Spinal cord (tissue), 10 donors: Measurements from ENCODE around the gene TRAPPC8. TPM values are rescaled to one million over a fixed set of nuclear protein-coding genes. Genes with fewer than 3 reads are reported as not detected.

ENCODE experiments used
- DNase-seq, 6 donors: peaks; one replicate each; pipeline versions ENCODE4 v3.0.0 to v3.0.0-alpha.2; 2013 to 2015; ENCODE audit warnings: low spot score in 6 of 6, low read depth in 4 of 6
- H3K27ac ChIP-seq: one replicate; pipeline ENCODE4 v1.5.1; 2013; ENCODE audit warnings: low read depth, low read length, control low read depth
- H3K27me3 ChIP-seq: one replicate; pipeline ENCODE4 v1.6.1; 2013; ENCODE audit warnings: low read length; ENCODE audit not compliant: control insufficient read depth, insufficient read depth
- H3K36me3 ChIP-seq: one replicate; pipeline ENCODE4 v1.6.1; 2013; ENCODE audit warnings: low read length; ENCODE audit not compliant: control insufficient read depth, insufficient read depth
- H3K4me1 ChIP-seq: one replicate; pipeline ENCODE4 v1.6.1; 2013; ENCODE audit warnings: low read length; ENCODE audit not compliant: control insufficient read depth, insufficient read depth
- H3K4me3 ChIP-seq: one replicate; pipeline ENCODE4 v1.5.1; 2013; ENCODE audit warnings: low read depth, low read length, control low read depth
- H3K9me3 ChIP-seq: one replicate; pipeline ENCODE4 v1.6.1; 2013; ENCODE audit warnings: low read length; ENCODE audit not compliant: control insufficient read depth, insufficient read depth
- WGBS: methylation state at CpG from one replicate; pipeline ENCODE4 v1.1.5; 2013; ENCODE audit warnings: missing lambda C conversion rate; ENCODE audit not compliant: insufficient coverage; 5-methylcytosine and 5-hydroxymethylcytosine counted together
- polyA plus RNA-seq, 2 donors: library from polyadenylated mRNA; unstranded; fragments of 120-200 nt; gene quantifications; one replicate each; pipeline ENCODE4 v1.2.1, GENCODE V29; 2013; ENCODE audit not compliant: insufficient read length in 2 of 2
- small RNA-seq: library from RNA; depleted of rRNA; stranded (forward); fragments of <200 nt; gene quantifications from one replicate; pipeline ENCODE3, GENCODE V24; 2014; ENCODE audit warnings: low replicate concordance
- total RNA-seq, 2 donors: library from RNA; depleted of rRNA in 1 of 2; stranded (reverse); fragments of 120-200 nt in 1 of 2; fragments of >200 nt in 1 of 2; gene quantifications; one replicate each; pipeline versions ENCODE4 v1.2.3 to v1.2.4, GENCODE V29; 2013 to 2014
- donor health status: healthy.

Gene TRAPPC8
- total and polyA plus RNA-seq, 4 donors: 44.9 to 109 (median 52.9) TPM

DNA sequence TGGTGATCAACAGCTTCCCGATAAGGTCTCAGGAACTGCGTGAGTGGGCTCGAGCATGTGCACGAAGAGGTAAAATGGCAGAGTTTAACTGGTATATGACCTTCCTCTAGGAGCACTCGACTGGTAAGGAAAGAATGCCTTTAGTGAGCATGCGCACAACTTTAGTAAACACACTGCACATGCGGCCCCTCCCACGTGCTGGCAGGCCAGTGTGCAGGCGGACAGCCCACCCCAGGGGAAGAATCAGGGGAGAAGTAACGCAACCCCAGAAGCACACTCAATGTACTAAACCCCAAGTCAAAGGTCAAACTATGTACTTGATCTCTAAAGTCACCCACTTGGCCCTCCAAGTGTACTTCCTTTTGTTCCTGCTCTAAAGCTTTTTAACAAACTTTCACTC is 153.5 kb downstream of the TRAPPC8 start:
- Histone ChIP-seq H3K36me3 (no peaks in the 10 kb centered on the region), H3K27me3 (no peaks in the 10 kb centered on the region), H3K9me3 (no peaks in the 10 kb centered on the region), H3K4me3 (no peak overlapping the region), H3K4me1 (no peaks in the 10 kb centered on the region), H3K27ac (no peak overlapping the region)
- no peak for DNase-seq
- WGBS: 88% methylated on average over 10 of the region's 10 CpGs

GRCh38 chr18:31783059-31783458 is 159.9 kb downstream of the TRAPPC8 start:
- DNase-seq: no peak
- WGBS: 83% methylated on average over 1 of the region's 3 CpGs
- Histone ChIP-seq H3K4me1 (no peaks in the 10 kb centered on the region), H3K36me3 (no peaks in the 10 kb centered on the region), H3K4me3 (no peak overlapping the region), H3K27ac (no peak overlapping the region), H3K9me3 (no peaks in the 10 kb centered on the region), H3K27me3 (no peaks in the 10 kb centered on the region)

Small RNAs within 50 kb of the gene (small RNA-seq; reads per million reads assigned to genes)
- gene RNU6-1050P: not detected

Other genes with a start within 250 kb of the TRAPPC8 start
- under 1 TPM; 0.22 to 0.59 TPM for gene SLC25A52, start 182.2 kb downstream of the TRAPPC8 start, total RNA-seq
- gene SLC25A52, start 182.2 kb downstream of the TRAPPC8 start, polyA plus RNA-seq: under 1 TPM; 0.30 to 0.81 TPM
- 1 to 10 TPM; 4.1 to 6.7 TPM for gene RNF125, start 75.7 kb upstream of the TRAPPC8 start, total RNA-seq
- gene RNF125, start 75.7 kb upstream of the TRAPPC8 start, polyA plus RNA-seq: 1 to 10 TPM; 5.2 to 6.6 TPM
- 10 to 100 TPM; 49.8 to 58.8 TPM for gene RNF138, start 148.7 kb upstream of the TRAPPC8 start, total RNA-seq
- gene RNF138, start 148.7 kb upstream of the TRAPPC8 start, polyA plus RNA-seq: 10 to 100 TPM; 34.9 to 48.3 TPM
- under 1 TPM; 0.11 to 0.20 TPM for gene MEP1B, start 246.9 kb upstream of the TRAPPC8 start, total RNA-seq
- under 1 TPM; 0.14 to 0.38 TPM for gene MEP1B, start 246.9 kb upstream of the TRAPPC8 start, polyA plus RNA-seq